Measurements from ENCODE around the gene ZNF549.
A peak's percentile ranks its signal among the peaks of the same experiment; 100 is the strongest.
"Not testable (repeated sequence)": the region's sequence is repeated elsewhere in the genome, so short reads cannot be mapped to it uniquely, and the experiment has no call there.

The ZNF549 gene

DNA sequence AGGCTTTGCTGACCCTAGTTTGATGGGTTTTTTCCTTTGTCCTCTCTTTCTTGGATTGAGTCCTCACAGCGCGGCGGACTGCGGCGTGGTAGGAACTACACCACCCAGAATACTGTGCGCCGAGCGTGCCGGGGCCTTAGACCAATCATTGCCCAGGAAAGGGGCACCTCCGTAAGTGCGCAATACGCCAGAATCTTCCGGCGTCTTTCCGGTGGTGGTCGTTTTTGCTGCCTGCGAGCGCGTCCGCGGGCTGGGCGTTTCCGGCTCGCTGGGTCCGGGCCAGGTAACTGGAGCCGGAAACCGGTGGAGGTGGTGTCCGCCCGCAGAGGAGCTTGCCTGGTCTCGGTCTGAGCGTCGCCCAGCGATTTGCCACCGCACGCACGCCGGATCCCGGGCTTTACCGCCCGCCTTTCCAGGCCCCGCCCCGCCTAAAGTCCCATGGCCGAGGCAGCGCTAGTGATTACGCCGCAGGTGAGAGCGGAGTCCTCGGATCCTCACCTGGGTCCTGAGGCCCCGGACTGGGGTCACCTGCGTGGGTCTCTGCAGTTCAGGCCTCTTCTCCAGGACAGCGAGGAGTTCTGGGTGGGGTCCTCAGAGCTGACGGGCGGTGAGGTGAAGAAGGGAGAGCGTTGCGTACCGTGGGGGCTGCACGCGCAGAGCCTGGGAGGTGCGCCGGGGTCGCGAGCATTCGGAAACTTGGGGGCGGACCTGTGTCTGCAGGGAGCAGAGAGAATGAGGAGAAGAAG, at the start of gene ZNF549:
ZNF549 (plus strand) TSS at position 221 of the 746 bp plus-strand sequence; CDS start at position 439, 218 bp downstream.
- peak; percentile 90 for DNase-seq (ENCODE audit: low spot score)

- DNase-seq (ENCODE audit: low spot score): peak; percentile 94
Observed at GRCh38 chr19:57487477-57488298, 39.5 kb upstream of the ZNF549 start, which contains the start of gene ZNF419. ZNF419 (plus strand) TSS chr19:57487750; CDS start chr19:57487951, 201 bp downstream.

DNA sequence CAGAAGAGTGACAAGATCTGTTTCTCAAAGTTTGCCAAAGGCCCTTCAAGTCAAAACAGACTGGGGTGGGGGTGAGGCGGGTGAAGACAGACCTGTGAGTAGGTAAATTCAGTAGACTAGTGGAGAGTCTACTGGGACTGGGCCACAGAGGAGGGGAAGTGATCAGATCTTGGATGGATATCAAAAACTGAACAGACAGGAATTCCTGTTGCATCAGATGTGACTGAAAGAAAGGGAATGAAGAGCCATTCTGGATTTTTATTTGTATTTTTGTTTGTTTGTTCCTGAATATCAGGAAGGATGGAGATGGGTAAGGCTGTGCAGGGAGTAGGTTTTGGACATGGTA, 38.9 kb upstream of the ZNF549 start:
- not testable (repeated sequence) for DNase-seq (ENCODE audit: low spot score)

DNA sequence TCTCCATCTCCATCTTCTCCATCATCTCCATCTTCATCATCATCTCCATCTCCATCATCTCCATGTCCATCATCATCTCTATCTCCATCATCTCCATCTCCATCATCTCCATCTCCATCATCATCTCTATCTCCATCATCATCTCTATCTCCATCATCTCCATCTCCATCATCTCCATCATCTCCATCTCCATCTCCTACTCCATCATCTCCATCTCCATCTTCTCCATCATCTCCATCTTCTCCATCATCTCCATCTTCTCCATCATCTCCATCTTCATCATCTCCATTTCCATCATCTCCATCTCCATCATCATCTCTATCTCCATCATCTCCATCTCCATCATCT, 27.9 kb upstream of the ZNF549 start:
- DNase-seq (ENCODE audit: low spot score): not testable (repeated sequence)

GRCh38 chr19:57499680-57500395, 27.3 kb upstream of the ZNF549 start, which contains the start of gene ZNF773:
ZNF773 (plus strand) TSS chr19:57499938; CDS start chr19:57500081, 143 bp downstream.
- DNase-seq (ENCODE audit: low spot score): peak; percentile 97

DNA sequence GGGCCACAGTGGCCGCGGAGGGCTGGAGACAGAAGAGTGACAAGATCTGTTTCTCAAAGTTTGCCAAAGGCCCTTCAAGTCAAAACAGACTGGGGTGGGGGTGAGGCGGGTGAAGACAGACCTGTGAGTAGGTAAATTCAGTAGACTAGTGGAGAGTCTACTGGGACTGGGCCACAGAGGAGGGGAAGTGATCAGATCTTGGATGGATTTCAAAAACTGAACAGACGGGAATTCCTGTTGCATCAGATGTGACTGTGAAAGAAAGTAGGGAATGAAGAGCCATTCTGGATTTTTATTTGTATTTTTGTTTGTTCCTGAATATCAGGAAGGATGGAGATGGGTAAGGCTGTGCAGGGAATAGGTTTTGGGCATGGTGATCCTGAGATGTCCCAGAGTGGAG, 26.8 kb upstream of the ZNF549 start:
- DNase-seq (ENCODE audit: low spot score): not testable (repeated sequence)

- DNase-seq (ENCODE audit: low spot score): no peak
Observed at GRCh38 chr19:57506163-57506562, 21.0 kb upstream of the ZNF549 start.

DNA sequence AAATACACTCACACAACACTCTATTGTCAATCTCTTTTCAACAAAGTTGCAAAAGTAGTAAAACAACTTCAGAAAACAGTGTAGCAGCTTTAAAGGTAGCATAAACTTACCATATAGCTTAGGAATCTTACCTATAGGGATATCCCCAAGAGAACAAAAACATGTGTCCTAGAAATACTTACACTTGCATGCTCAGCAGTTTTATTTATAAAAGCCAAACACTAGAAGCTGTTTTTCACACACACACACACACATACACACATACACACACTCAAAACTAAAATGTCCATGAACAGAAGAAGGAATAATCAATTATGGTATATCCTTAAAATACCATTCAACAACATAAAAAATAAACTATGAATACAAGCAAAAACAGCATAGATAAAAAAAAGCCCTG, 15.7 kb upstream of the ZNF549 start:
- no peak for DNase-seq (ENCODE audit: low spot score)

- DNase-seq (ENCODE audit: low spot score): no peak
Observed at GRCh38 chr19:57512845-57513244, 14.3 kb upstream of the ZNF549 start.

DNA sequence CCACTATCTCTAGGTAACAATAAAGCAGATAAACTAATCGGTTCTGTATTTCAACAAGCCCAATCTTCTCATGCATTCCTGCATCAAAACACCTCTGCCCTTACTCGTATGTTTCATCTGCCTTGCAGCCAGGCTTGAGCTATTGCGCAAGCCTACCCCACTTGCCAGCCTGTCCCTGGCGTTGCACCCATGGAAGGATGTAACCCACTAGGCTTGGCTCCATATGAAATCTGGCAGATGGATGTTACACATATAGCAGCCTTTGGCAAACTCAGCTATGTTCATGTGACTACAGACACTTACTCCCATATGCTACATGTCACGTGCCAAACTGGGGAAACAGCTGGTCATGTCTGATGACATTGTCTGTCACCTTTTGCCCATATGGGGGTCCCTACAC, 11.9 kb upstream of the ZNF549 start:
- no peak for DNase-seq (ENCODE audit: low spot score)

- not testable (repeated sequence) for DNase-seq (ENCODE audit: low spot score)
Observed at GRCh38 chr19:57518021-57518420, 9.1 kb upstream of the ZNF549 start.

DNA sequence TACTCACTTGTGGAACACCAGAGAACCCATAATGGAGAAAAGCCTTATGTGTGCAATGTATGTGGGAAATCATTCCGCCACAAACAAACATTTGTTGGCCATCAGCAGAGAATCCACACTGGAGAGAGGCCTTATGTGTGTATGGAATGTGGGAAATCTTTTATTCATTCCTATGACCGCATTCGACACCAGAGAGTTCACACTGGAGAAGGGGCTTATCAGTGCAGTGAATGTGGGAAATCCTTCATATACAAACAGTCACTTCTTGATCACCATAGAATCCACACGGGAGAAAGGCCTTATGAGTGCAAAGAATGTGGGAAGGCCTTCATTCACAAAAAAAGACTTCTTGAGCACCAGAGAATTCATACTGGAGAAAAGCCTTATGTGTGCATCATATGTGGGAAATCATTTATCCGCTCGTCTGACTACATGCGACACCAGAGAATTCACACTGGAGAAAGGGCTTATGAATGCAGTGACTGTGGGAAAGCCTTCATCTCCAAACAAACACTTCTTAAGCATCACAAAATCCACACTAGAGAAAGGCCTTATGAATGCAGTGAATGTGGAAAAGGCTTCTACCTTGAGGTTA, 10.9 kb downstream of the ZNF549 start:
- DNase-seq (ENCODE audit: low spot score): no peak

GRCh38 chr19:57546513-57546912, 19.4 kb downstream of the ZNF549 start:
- DNase-seq (ENCODE audit: low spot score): no peak

DNA sequence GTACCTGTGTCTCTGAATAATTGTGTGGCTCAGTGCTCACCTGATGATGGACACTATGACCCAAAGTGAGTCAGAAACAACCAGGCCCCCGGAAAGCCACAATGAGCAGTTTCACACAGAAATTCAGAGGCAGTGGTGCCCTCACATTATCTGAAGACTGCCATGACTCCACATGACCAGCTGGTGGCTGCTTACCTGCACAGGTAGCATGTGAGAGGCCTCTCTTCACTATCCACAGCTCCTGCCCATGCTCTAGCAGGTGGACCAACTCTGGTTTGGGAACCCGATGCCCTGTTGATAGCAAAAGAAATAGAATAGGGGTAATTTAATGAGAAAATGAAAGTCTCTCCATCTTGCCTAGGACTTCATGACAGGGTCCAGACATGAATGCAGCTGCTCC, 25.3 kb downstream of the ZNF549 start:
- DNase-seq (ENCODE audit: low spot score): no peak

DNA sequence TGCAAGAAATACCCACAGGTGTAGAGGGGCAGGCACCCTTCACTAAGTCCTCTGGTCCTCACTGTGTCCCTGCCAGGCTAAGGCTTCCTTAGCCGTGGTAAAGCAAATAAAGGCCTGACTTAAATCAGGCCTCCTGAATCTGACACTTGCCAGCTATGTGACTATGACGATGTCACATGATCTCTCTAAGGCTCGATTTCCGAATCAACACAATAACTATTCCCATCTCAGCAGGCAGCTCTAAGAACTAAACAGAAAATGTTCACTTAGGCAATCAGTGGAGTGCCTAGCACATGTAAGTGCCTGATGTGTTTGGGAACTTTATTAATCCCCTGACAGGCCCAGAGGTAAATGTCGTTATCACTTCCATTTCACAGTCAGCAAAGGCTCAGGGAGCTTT, 30.5 kb downstream of the ZNF549 start:
- no peak for DNase-seq (ENCODE audit: low spot score)

DNA sequence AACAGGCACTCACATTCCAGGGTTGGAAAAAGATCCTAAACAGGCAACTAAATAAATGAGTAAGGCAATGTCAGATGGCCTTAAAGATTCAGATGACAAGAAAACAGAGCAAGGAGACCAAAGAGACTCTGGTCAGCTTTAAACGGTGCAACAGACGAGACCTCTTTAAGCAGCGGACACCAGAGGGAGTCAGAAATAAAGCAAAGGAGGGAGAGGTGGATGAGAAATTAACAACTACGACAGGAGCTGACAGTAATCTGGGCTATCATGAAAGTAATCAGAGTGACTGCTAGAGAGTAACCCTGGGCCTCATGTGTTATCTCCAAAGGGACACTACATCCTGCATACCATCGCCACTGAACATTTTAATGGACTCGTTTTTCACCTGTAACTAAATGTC, 31.4 kb downstream of the ZNF549 start:
- DNase-seq (ENCODE audit: low spot score): no peak

DNA sequence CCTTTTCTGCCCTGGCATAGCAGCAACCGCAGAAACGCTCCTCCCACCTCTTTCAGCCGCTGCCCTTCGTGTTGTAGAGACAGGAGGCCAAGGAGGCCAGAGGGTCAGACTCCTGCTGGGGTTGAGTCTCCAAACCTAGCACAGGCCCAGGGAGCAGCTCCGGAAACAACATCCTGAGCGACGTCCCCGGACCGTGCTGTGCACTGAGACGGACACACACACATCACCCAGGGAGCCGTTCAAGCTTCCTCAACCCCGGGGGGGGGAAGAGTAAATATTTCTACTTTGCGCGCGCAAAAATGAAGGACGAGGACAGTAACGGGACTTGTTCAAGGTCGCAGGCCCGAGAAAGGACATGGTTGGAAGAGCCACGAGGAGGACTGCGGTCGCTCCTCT, 31.9 kb downstream of the ZNF549 start:
- DNase-seq (ENCODE audit: low spot score): no peak

DNA sequence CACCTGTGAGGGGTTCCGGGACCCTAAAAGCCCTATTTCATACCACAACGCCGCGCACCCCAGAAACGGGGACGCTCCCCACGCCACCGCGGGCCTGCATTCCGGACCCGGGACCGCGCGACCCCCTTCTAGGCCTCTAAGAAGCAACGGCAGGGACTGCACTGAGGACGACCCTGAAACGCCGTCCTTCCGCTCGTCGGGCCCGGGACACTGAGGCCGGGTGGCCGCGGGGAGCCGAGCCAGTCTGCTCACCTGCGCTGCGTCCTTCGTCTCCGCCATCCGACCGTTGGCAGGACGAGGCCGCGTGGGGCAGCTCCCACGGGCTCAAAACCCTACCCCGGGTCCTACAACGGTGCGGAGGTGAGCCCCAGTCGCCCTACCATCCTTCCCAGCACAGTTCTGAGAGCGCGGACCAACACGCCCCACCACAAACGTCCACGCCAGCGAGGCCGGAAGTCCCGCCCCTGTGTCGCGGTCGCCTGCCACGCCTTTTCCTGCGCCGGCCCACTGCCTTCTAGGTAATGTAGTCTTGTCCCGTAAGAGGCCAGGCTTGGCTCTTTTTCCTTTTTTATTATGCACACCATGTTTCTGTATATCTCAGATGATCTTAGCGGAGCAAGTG, 32.4 kb downstream of the ZNF549 start, which contains the start of gene ZNF550:
ZNF550 (minus strand) TSS at position 460 of the 622 bp plus-strand sequence; CDS start at position 279, 181 bp downstream.
- peak; percentile 91 for DNase-seq (ENCODE audit: low spot score)

DNA sequence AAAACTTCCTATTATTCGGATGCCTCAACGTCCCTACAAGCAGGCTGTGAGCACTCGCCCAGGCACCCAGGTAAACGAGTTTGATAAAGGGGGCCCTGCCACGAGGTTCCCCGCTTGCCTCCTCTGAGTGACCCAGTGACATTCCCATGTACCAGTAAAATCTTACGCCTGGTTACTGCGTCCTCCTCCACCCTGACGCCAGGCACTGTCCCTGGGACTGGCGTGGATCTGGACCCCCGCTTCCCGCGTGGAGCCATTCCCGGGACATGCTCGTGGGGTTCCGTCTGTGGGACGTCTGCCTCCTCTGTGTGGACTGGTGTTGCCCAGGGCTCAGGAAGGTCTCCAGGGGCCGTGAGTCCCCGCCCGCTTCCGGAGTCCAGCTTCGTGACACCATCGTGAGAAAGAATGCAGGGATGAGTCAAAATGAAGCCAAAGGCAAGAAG, 32.9 kb downstream of the ZNF549 start:
- DNase-seq (ENCODE audit: low spot score): no peak

DNA sequence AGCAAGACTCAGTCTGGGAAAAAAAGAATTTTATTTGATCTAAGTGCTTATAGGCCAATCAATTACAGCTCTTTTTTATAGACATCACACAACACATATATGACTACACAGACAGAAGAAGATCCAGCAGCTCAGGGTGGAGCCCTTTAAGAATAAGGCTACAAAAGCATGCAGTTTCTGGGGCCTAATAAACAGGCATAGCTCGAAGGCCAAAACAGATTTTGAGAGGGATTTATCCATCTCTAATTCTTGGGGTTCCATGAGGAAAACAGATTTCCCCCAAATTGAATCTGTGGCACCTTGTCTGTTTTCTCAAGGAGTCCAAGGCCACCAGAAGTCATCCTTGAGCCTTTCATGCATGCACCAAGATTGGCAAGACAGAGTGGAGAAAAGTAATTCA, 36.4 kb downstream of the ZNF549 start:
- no peak for DNase-seq (ENCODE audit: low spot score)

Data from CD4-positive, alpha-beta T cell treated with Interleukin-6 at 100 ng/mL for 8 hours (primary cell).